ENCODE measurements around the gene PSMA4.

PSMA4 gene

DNA sequence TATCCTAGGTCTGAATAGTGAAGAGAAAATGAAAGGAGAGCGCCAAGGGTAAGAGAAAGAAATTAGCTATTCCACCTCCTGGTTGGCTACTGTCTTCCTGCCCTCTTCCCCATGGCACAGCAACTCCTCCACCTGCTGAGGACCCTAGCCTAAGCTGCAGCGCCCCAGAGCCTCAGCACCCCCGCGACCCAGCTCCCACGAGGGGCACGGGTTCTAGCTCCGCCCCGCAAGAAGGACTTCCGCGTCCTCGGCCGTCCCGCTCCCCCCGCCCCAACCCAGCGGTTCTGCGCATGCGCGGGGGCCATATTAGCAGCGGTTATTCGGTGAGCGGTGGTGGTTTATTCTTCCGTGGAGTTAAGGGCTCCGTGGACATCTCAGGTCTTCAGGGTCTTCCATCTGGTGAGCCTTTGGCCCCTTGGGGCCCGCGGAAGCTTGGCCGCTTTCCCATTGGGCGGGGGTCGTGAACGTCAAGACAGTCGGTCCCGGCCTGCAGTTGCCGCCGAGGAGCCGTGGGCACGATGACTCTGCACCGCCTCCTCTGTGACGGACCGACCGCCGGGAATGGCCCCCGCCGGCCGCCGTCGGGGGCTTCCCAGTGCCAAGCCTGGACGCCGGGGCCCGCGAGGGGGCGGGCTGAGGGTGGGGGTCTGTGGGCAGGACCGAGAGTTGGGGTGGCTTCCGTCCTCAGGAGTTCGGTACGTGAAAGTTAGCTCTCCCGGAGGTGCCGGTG is at the start of gene PSMA4:
TSS of gene PSMA4 (plus strand) at position 304 of the 730 bp plus-strand sequence. CDS start 1,484 bp downstream, outside the sequence.
- TF ChIP-seq GATA3 (IDR thresholded peaks at IDR 0.05; ENCODE audit: low read depth, low read length) (no peak), GATA2 (IDR thresholded peaks at IDR 0.05; ENCODE audit: low read depth, low read length) (no peak)

DNA sequence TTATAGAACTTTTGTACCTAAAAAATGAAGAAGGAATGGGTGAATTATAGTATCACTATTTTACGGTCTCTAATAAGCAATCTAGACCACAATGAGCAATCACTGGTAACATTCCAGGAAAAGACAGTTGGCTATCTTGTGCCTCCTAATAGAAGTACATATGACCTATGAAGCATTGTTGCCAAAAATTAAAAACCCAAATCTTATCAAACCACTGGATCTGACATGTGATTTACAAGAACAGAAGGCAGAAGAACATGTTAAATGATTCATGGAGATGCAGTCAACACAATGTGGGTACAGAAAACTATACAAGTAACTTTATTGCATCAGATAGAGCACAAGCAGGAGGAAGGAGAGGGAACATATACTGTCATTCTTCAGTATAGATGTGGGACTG is 47.4 kb upstream of the PSMA4 start:
- TF ChIP-seq GATA3 (IDR thresholded peaks at IDR 0.05; ENCODE audit: low read depth, low read length), result no peak
- no peak for TF ChIP-seq GATA2 (IDR thresholded peaks at IDR 0.05; ENCODE audit: low read depth, low read length)

DNA sequence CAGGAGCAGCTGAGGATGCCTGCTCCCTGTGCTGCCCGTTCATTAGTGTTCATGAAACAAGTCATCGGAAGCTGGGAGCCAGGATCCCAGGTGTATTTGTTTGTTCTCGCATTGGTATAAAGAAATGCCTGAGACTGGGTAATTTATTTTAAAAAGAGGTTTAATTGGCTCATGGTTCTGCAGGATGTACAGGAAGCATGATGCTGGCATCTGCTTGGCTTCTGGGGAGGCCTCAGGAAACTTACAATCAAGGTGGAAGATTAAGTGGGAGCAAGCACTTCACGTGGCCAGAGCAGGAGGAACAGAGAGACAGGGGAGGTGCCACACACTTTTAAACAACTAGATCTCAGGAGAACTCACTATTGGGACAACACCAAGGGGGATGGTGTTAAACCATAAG is 38.4 kb upstream of the PSMA4 start:
- no peak for TF ChIP-seq GATA2 (IDR thresholded peaks at IDR 0.05; ENCODE audit: low read depth, low read length)
- TF ChIP-seq GATA3 (IDR thresholded peaks at IDR 0.05; ENCODE audit: low read depth, low read length), result no peak

DNA sequence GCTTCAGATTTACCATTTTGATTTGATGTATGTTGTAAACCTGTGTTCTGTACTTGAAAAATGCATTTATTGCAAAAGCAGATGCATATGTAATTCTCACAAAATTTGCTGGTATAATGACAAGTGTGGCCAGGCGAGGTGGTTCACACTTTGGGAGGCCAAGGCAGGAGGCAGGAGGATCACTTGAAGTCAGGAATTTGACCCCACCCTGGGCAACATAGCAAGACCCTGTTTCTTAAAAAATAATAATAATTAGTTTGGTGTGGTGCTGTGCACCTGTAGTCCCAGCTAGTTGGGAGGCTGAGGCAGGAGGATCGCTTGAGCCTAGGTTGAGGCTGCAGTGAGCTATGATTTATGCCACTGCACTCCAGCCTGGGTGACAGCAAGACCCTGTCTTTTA is 37.6 kb upstream of the PSMA4 start:
- TF ChIP-seq GATA3 (IDR thresholded peaks at IDR 0.05; ENCODE audit: low read depth, low read length), result no peak
- TF ChIP-seq GATA2 (IDR thresholded peaks at IDR 0.05; ENCODE audit: low read depth, low read length), result no peak

DNA sequence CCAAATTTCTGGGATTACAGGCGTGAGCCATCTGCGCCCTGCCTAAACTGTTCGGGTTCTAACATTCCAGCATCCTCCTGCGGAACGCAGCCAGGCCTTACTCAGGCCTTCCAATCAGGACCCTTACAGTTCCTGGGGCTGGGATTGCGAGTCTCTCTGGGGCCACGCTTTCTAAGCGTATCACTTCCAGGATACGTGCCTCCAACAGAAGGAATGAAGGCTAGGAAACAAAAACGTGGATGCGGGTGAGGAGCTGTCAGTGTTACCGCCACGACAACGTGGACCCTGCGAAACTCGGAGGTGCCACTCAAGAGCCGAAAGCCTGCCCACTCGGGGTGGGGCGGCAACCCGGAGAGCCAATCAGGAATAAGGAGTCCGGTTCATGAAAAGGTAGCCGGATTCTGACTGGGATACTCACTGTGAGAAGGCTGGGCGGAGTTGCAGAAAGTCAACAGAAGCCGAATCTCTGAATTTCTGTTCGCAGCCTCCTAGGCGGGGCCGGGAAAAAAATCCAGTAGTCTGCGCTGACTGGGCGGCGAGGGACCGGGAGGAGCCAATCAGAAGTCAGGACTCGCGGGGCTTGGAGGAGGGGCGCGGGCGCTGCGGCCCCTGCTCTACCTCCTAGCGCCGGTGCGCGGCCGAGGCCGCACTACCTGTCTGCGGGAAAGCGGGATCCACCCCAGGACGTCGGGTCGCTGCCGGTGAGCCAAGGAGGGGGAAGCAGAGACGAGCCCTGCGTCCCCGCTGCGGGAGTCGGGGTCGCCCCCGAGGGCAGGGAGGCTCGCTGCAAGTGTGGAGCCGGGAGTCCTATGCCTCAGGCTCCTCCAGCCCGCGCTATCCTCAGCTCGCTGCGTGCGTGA is 33.0 kb upstream of the PSMA4 start, which contains the start of gene HYKK:
TSS of gene HYKK (plus strand) at position 607 of the 860 bp plus-strand sequence. CDS start 5,512 bp downstream, outside the sequence.
- TF ChIP-seq GATA3 (IDR thresholded peaks at IDR 0.05; ENCODE audit: low read depth, low read length) (no peak), GATA2 (IDR thresholded peaks at IDR 0.05; ENCODE audit: low read depth, low read length) (no peak)

DNA sequence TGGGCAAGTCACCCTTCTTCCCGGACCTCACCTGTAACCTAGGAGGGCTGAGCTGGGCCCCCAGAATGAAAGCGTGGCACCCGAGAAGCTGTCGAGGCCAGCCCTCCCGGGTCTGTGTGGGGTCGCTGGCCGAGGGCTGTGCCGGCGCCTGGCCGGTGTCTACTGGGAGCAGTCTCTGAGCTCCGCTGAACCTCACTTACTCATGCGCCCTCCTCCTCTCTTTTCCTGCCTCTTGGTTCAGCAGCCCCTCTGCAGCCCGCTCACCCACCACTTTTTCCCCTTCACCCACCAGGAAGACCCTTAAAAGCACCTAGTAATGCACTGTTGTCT is 32.4 kb upstream of the PSMA4 start:
- TF ChIP-seq GATA3 (IDR thresholded peaks at IDR 0.05; ENCODE audit: low read depth, low read length), result no peak
- no peak for TF ChIP-seq GATA2 (IDR thresholded peaks at IDR 0.05; ENCODE audit: low read depth, low read length)

DNA sequence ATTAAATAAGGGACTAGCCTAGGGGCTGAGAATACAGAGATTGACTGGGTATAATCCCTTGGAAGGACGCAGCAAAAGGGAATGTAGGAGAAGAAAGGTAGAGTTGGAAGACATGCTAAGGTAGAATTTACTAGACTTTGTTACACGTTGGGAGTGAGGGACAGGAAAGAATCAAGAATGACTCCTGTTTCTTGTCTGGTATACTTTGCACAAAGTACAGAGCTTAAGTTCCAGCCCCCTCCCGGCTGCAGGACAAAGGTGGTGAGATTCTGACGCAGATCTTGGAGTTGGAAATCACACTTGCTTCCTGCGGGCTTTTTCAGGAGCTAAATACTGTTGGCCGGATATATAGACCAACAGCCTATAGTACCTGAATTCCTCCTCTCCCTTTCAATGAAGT is 32.0 kb upstream of the PSMA4 start:
- no peak for TF ChIP-seq GATA3 (IDR thresholded peaks at IDR 0.05; ENCODE audit: low read depth, low read length)
- no peak for TF ChIP-seq GATA2 (IDR thresholded peaks at IDR 0.05; ENCODE audit: low read depth, low read length)

DNA sequence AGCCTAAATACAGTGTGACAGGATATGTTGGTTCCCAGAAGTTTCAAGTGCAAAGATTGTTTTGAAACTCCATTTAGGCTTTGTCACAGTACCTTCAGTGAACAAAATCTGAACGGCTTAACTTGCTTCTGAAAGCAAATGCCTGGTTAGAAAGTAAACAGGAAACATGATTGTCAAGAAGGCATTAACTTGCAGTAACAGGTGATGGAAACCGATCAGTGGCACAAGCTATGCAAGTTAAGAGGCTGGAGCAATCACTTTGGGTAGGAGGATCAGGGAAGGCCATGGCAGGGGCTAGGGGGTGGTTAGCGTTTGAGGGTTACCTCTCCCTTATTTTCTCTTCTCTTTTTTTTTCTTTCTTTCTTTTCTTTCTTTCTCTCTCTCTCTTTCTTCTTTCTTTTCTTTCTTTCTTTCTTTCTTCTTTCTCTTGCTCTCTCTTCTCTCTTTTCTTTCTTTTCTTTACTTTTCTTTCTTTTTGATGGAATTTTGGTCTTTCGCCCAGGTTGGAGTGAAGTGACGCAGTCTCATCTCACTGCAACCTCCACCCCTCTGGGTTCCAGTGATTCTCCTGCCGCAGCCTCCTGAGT is 30.4 kb upstream of the PSMA4 start:
- TF ChIP-seq GATA2 (IDR thresholded peaks at IDR 0.05; ENCODE audit: low read depth, low read length), result no peak
- no peak for TF ChIP-seq GATA3 (IDR thresholded peaks at IDR 0.05; ENCODE audit: low read depth, low read length)

DNA sequence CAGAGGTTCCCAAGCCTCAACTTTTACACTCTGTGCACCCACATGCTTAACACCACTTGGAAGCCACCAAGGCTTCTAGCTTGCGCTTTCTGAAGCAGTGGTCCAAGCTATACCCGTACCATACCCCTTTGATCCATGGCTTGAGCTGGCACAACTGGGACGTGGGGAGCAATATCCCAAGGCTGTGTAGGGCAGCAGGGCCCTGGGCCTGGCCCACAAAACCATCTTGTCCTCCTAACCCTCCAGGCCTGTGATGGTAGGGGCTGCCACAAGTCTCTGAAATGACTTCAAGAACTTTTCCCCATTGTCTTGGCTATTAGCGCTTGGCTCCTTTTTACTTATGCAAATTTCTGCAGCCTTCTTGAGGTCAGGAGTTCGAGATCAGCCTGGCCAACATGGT is 16.0 kb upstream of the PSMA4 start:
- TF ChIP-seq GATA2 (IDR thresholded peaks at IDR 0.05; ENCODE audit: low read depth, low read length), result no peak
- no peak for TF ChIP-seq GATA3 (IDR thresholded peaks at IDR 0.05; ENCODE audit: low read depth, low read length)

DNA sequence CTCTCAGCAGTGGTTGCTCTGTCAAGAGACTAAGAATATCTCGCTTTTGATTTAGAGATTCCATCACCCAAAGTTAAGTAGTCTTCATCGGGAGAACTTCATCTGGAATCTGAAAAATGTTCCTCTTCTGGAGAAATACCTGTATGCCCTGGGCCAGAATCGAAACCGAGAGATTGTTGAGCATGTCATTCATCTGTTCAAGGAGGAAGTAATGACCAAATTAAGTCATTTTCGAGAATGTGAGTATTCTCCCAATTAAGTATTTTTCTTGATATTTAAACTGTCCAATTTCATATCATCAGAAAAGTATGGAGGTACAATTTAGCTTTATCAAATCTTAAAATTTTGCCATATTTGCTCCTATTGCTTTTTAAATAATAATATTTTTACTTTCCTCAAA is 12.9 kb upstream of the PSMA4 start:
- TF ChIP-seq GATA2 (IDR thresholded peaks at IDR 0.05; ENCODE audit: low read depth, low read length) (no peak), GATA3 (IDR thresholded peaks at IDR 0.05; ENCODE audit: low read depth, low read length) (no peak)

DNA sequence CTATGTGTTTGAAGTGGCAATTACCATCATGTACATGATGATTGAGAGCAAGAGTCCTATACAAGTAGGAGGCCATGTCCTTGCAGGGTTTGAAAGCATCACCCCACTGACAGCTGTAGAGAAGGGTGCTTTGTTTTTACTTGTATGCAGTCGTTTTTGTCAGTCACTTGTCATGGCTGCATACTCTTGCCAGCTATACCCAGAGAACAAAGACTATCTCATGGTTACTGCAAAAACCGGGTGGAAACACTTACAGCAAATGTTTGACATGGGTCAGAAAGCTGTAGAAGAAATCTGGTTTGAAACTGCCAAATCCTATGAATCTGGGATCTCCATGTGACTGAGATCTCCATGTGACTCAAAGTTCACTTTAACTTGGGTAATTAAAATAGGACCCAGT is 6.9 kb upstream of the PSMA4 start:
- TF ChIP-seq GATA2 (IDR thresholded peaks at IDR 0.05; ENCODE audit: low read depth, low read length) (no peak), GATA3 (IDR thresholded peaks at IDR 0.05; ENCODE audit: low read depth, low read length) (no peak)

DNA sequence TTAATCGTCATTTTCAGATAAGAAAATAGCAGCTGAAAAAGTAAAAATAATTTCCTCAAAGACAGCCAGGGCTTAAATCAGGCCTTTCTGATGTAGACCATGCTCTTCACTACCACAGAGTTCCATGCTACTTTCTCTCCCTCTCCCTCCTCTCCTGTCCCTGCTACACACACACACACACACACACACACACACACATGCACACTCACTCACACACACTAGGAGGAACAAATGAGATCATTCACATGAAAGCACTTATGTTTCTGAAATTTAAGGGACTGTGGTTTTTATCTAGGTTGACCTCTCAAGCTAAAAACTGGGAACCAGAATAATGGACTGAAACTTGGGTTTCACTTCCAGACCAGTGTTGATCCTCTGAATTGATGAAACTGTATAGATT is 4.1 kb upstream of the PSMA4 start:
- TF ChIP-seq GATA2 (IDR thresholded peaks at IDR 0.05; ENCODE audit: low read depth, low read length) (no peak), GATA3 (IDR thresholded peaks at IDR 0.05; ENCODE audit: low read depth, low read length) (no peak)

DNA sequence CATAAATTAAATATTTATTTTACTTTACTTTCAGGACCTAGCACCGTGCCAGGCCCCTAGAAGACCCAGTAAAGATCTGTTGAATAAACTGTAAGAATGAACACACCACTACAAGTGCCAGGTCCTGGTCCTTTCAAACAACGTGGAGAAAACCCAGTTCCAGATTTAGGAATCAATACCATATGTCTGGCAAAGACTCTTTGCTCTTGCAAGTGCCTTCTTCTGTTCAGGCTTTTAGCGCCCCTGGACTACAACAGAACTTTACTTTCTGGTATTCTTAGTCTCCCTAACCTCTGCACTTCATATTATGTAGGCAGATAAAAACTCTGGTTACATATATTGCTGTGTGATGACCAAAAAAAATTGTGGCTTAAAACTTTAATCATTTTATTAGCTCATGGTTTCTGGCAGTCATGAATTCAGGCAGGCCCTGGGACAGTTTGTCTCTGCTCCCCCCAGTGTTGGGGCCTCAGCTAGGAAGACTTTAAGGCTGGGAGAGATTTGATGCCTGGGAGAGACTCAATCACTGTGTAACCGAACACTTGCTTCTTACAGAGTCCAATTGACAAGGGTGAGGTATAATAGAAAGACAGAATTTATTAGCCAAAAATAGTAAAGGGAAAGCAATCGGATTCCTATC is 2.9 kb upstream of the PSMA4 start:
- TF ChIP-seq GATA3 (IDR thresholded peaks at IDR 0.05; ENCODE audit: low read depth, low read length) (no peak), GATA2 (IDR thresholded peaks at IDR 0.05; ENCODE audit: low read depth, low read length) (no peak)

DNA sequence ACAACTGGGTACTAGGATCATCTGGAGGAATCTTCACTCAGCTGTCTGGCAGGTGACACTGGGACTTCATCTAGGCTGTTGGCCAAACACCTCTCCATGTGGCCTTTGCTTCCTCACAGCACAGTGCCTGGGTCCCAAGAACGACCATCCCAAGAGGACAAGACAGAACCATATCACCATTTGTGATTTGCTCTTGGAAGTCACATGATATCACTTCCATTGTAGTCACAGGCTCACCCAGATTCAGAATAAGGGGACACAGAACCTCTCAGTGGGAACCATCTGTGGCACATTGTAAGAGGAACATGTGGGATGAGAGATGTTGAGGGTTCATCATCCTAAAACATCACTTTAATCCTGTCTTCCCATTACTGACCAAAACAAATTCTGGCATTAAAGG is 1.9 kb upstream of the PSMA4 start:
- TF ChIP-seq GATA2 (IDR thresholded peaks at IDR 0.05; ENCODE audit: low read depth, low read length), result no peak
- TF ChIP-seq GATA3 (IDR thresholded peaks at IDR 0.05; ENCODE audit: low read depth, low read length), result no peak
